H9 (cell line): ENCODE measurements around the gene RAB17. TPM values are rescaled to one million over a fixed set of nuclear protein-coding genes. Genes with fewer than 3 reads are reported as not detected.

ENCODE experiments used
- DNase-seq: peaks from one replicate; pipeline ENCODE4 v3.0.0-alpha.2; 2017
- H2AFZ ChIP-seq: one replicate; pipeline ENCODE4 v1.6.1; 2013; ENCODE audit warnings: mild to moderate bottlenecking, low read length, control low read depth, moderate library complexity
- H2AK5ac ChIP-seq: 2 replicates; pipeline ENCODE4 v1.6.1; 2013; ENCODE audit warnings: low read length, control low read depth, mixed read lengths; ENCODE audit not compliant: insufficient read length
- H2BK120ac ChIP-seq: one replicate; pipeline ENCODE4 v1.6.1; 2013; ENCODE audit warnings: low read depth, mild to moderate bottlenecking, low read length, control low read depth, inconsistent platforms; ENCODE audit not compliant: poor library complexity, severe bottlenecking
- H2BK12ac ChIP-seq: 2 replicates; pipeline ENCODE4 v1.6.1; 2013; ENCODE audit warnings: low read length, control low read depth, mixed read lengths, low read depth; ENCODE audit not compliant: insufficient read length
- H2BK15ac ChIP-seq: 2 replicates; pipeline ENCODE4 v1.6.1; 2013; ENCODE audit warnings: low read depth, low read length, control low read depth
- H2BK20ac ChIP-seq: one replicate; pipeline ENCODE4 v1.6.1; 2013; ENCODE audit warnings: low read depth, mild to moderate bottlenecking, low read length, control low read depth, inconsistent platforms; ENCODE audit not compliant: poor library complexity, severe bottlenecking
- H2BK5ac ChIP-seq: 2 replicates; pipeline ENCODE4 v1.6.1; 2013; ENCODE audit warnings: low read length, control low read depth, mixed read lengths; ENCODE audit not compliant: insufficient read length
- H3K14ac ChIP-seq: 2 replicates; pipeline ENCODE4 v1.6.1; 2013; ENCODE audit warnings: low read length, control low read depth; ENCODE audit not compliant: insufficient read depth
- H3K18ac ChIP-seq: 2 replicates; pipeline ENCODE4 v1.6.1; 2013; ENCODE audit warnings: low read depth, mild to moderate bottlenecking, mixed read lengths, low read length, control low read depth; ENCODE audit not compliant: insufficient read length
- H3K23ac ChIP-seq: 2 replicates; pipeline ENCODE4 v1.6.1; 2013; ENCODE audit warnings: low read length, control low read depth, mixed read lengths, low read depth; ENCODE audit not compliant: insufficient read length
- H3K23me2 ChIP-seq: 2 replicates; pipeline ENCODE4 v1.6.1; 2013; ENCODE audit warnings: low read depth, mild to moderate bottlenecking, mixed read lengths, low read length, control low read depth; ENCODE audit not compliant: insufficient read length, poor library complexity, severe bottlenecking
- H3K27ac ChIP-seq: 2 replicates; pipeline ENCODE4 v1.5.1; 2013; ENCODE audit warnings: low read length, control low read depth, mixed read lengths, low read depth; ENCODE audit not compliant: insufficient read length
- H3K27me3 ChIP-seq: 2 replicates; pipeline ENCODE4 v1.6.1; 2013; ENCODE audit warnings: low read length, control low read depth, inconsistent platforms; ENCODE audit not compliant: insufficient read depth
- H3K4ac ChIP-seq: 2 replicates; pipeline ENCODE4 v1.6.1; 2013; ENCODE audit warnings: low read depth, mild to moderate bottlenecking, control low read depth, inconsistent platforms, low read length, moderate library complexity
- H3K4me1 ChIP-seq: 2 replicates; pipeline ENCODE4 v1.6.1; 2013; ENCODE audit warnings: low read length, control low read depth, inconsistent platforms; ENCODE audit not compliant: insufficient read depth
- H3K4me2 ChIP-seq: 2 replicates; pipeline ENCODE4 v1.6.1; 2013; ENCODE audit warnings: low read length, control low read depth, mixed read lengths; ENCODE audit not compliant: insufficient read length, insufficient read depth
- H3K56ac ChIP-seq: 2 replicates; pipeline ENCODE4 v1.6.1; 2013; ENCODE audit warnings: low read depth, mild to moderate bottlenecking, mixed read lengths, low read length, control low read depth; ENCODE audit not compliant: insufficient read length
- H3K79me1 ChIP-seq: 2 replicates; pipeline ENCODE4 v1.6.1; 2013; ENCODE audit warnings: low read depth, mild to moderate bottlenecking, moderate library complexity, low read length, control low read depth, inconsistent platforms; ENCODE audit not compliant: insufficient read depth, poor library complexity, severe bottlenecking
- H3K79me2 ChIP-seq: 2 replicates; pipeline ENCODE4 v1.6.1; 2013; ENCODE audit warnings: low read length, control low read depth, inconsistent platforms; ENCODE audit not compliant: insufficient read depth
- H3K9ac ChIP-seq: 2 replicates; pipeline ENCODE4 v1.6.1; 2013; ENCODE audit warnings: low read length, control low read depth, mixed read lengths; ENCODE audit not compliant: insufficient read length; ENCODE audit errors: extremely low read depth
- H3K9me3 ChIP-seq: one replicate; pipeline ENCODE4 v1.6.1; 2013; ENCODE audit warnings: low read depth, low read length, inconsistent platforms; ENCODE audit not compliant: control insufficient read depth
- H3T11ph ChIP-seq: one replicate; pipeline ENCODE4 v1.6.1; 2013; ENCODE audit warnings: mild to moderate bottlenecking, low read length, control low read depth, inconsistent platforms
- H4K20me1 ChIP-seq: one replicate; pipeline ENCODE4 v1.6.1; 2013; ENCODE audit not compliant: control insufficient read depth, insufficient read length, insufficient read depth
- H4K5ac ChIP-seq: 2 replicates; pipeline ENCODE4 v1.6.1; 2013; ENCODE audit warnings: low read depth, mild to moderate bottlenecking, mixed read lengths, low read length, control low read depth; ENCODE audit not compliant: insufficient read length
- H4K8ac ChIP-seq: replicated peaks from 2 replicates; pipeline ENCODE4 v1.6.1; 2013; ENCODE audit warnings: low read length, control low read depth, mixed read lengths, low read depth; ENCODE audit not compliant: insufficient read length
- H4K91ac ChIP-seq: 2 replicates; pipeline ENCODE4 v1.6.1; 2013; ENCODE audit warnings: low read depth, mild to moderate bottlenecking, moderate library complexity, mixed read lengths, low read length, control low read depth; ENCODE audit not compliant: insufficient read length
- H3K27ac Mint-ChIP-seq, 3 experiments: 2 replicates in 2 of 3; 3 replicates in 1 of 3; pipeline ENCODE4 v1.8.0; 2020 to 2021; ENCODE audit warnings: mixed read lengths in 3 of 3, mild to moderate bottlenecking in 1 of 3, moderate library complexity in 1 of 3
- H3K27me3 Mint-ChIP-seq: 2 replicates; pipeline ENCODE4 v1.8.0; 2021; ENCODE audit warnings: low read depth, mild to moderate bottlenecking, moderate library complexity, mixed read lengths
- H3K36me3 Mint-ChIP-seq, 3 experiments: 2 replicates in 2 of 3; 3 replicates in 1 of 3; pipeline ENCODE4 v1.8.0; 2020 to 2021; ENCODE audit warnings: low read depth in 3 of 3, mixed read lengths in 3 of 3; ENCODE audit not compliant: insufficient read depth in 1 of 3
- H3K4me1 Mint-ChIP-seq, 2 experiments: 2 replicates each; pipeline ENCODE4 v1.8.0; 2020; ENCODE audit warnings: mixed read lengths in 2 of 2
- H3K4me3 Mint-ChIP-seq, 2 experiments: 2 replicates in 1 of 2; 3 replicates in 1 of 2; pipeline ENCODE4 v1.8.0; 2020 to 2021; ENCODE audit warnings: mild to moderate bottlenecking in 2 of 2, mixed read lengths in 2 of 2, moderate library complexity in 1 of 2
- H3K9me3 Mint-ChIP-seq, 2 experiments: 2 replicates in 1 of 2; 3 replicates in 1 of 2; pipeline ENCODE4 v1.8.0; 2020; ENCODE audit warnings: mild to moderate bottlenecking in 2 of 2, mixed read lengths in 2 of 2, moderate library complexity in 1 of 2
- WGBS: extraction: QIAGEN DNeasy Blood & Tissue Kit; methylation state at CpG from one replicate; pipeline ENCODE4 v1.1.7; 2013; ENCODE audit warnings: missing lambda C conversion rate, low lambda C conversion rate, mixed read lengths; ENCODE audit not compliant: insufficient read length; ENCODE audit errors: extremely low coverage; 5-methylcytosine and 5-hydroxymethylcytosine counted together
- total RNA-seq: library from RNA; stranded (reverse); gene quantifications from 2 replicates; pipeline ENCODE4 v1.2.1, GENCODE V29; 2021
- TF ChIP-seq, protein P1 (sequence below): fragments of 200-600 bp; sonication (generic); conservative IDR thresholded peaks from 3 replicates; pipeline ENCODE4 v1.8.0; 2021; ENCODE audit warnings: antibody characterized with exemption, mild to moderate bottlenecking

The RAB17 gene
- total RNA-seq, 1 experiment from 2014 or later: 31.9 TPM

DNA sequence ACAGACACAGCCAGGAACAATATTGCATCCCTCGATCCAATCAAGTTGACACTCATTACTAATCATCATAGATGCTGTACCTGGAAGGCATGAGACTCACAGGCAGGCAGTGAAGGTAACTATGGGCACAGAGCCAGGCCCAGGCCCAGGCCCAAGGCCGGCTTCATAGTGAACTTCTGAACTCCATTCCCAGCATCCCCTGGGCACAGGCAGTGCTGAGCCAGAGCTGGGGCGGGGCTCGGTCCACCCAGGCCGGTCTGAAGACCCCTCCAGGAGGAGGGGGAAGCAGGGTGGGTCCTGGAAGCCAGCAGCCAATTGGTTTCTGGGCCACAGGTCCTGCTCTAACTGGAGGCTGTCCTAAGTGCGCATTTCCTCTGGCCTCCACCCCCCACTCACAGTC is 65.9 kb downstream of the RAB17 start:
- no CpG with 5 or more reads among the region's 6 CpGs for WGBS

More for the DNA sequence above, 65.9 kb downstream of the RAB17 start:
- Histone ChIP-seq H3K4ac (no peak overlapping the region), H3K9me3 (no peaks in the 10 kb centered on the region), H3K23me2 (no peaks in the 10 kb centered on the region), H2BK120ac (no peak overlapping the region), H2BK12ac (no peak overlapping the region), H4K20me1 (no peaks in the 10 kb centered on the region), H3K27me3 (no peaks in the 10 kb centered on the region), H4K8ac (no peak overlapping the region), H2AK5ac (no peak overlapping the region), H3K56ac (no peak overlapping the region), H3K18ac (no peak overlapping the region), H2BK5ac (no peak overlapping the region), H3K4me1 (no peaks in the 10 kb centered on the region), H3T11ph (no peak overlapping the region), H3K27ac (no peak overlapping the region), H3K4me2 (no peak overlapping the region), H4K5ac (no peak overlapping the region), H3K9ac (no peak overlapping the region), H4K91ac (no peak overlapping the region), H3K14ac (no peak overlapping the region), H3K79me2 (no peaks in the 10 kb centered on the region), H3K79me1 (no peaks in the 10 kb centered on the region), H3K23ac (no peak overlapping the region), H2AFZ (no peak overlapping the region), H2BK20ac (no peak overlapping the region), H2BK15ac (no peak overlapping the region)
- Mint-ChIP-seq H3K4me3 (no peak overlapping the region), H3K9me3 (no peaks in the 10 kb centered on the region), H3K36me3 (no peaks in the 10 kb centered on the region; a peak in 2 of 7 replicates), H3K4me1 (no peaks in the 10 kb centered on the region), H3K27me3 (no peaks in the 10 kb centered on the region; the same call in 1 of the 2 replicates), H3K27ac (no peak overlapping the region)
- TF ChIP-seq, protein P1, sequence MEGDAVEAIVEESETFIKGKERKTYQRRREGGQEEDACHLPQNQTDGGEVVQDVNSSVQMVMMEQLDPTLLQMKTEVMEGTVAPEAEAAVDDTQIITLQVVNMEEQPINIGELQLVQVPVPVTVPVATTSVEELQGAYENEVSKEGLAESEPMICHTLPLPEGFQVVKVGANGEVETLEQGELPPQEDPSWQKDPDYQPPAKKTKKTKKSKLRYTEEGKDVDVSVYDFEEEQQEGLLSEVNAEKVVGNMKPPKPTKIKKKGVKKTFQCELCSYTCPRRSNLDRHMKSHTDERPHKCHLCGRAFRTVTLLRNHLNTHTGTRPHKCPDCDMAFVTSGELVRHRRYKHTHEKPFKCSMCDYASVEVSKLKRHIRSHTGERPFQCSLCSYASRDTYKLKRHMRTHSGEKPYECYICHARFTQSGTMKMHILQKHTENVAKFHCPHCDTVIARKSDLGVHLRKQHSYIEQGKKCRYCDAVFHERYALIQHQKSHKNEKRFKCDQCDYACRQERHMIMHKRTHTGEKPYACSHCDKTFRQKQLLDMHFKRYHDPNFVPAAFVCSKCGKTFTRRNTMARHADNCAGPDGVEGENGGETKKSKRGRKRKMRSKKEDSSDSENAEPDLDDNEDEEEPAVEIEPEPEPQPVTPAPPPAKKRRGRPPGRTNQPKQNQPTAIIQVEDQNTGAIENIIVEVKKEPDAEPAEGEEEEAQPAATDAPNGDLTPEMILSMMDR: no peak
- DNase-seq: no peak

Other genes with a start within 250 kb of the RAB17 start
- gene COL6A3, start 176.6 kb downstream of the RAB17 start, total RNA-seq: 0.66 and 0.81 TPM in 2 replicates
- gene MLPH, start 103.5 kb downstream of the RAB17 start, total RNA-seq: 3.4 TPM in 2 replicates
- gene PRLH, start 24.2 kb downstream of the RAB17 start, total RNA-seq: not detected in 2 replicates
- 37.1 and 38.5 TPM in 2 replicates for gene LRRFIP1, start 36.9 kb upstream of the RAB17 start, total RNA-seq
- 0.15 and 0.22 TPM in 2 replicates for gene RBM44, start 208.0 kb upstream of the RAB17 start, total RNA-seq